KMS-11 (cell line): ENCODE results near the gene EXOC4.

Experiments
- H2AFZ ChIP-seq: fragments of 200-600 bp; sonication (generic); 2 replicates; pipeline ENCODE4 v1.6.1; 2016; ENCODE audit warnings: antibody characterized with exemption, mixed run types, low read depth
- H3K27ac ChIP-seq: fragments of 200-600 bp; sonication (generic); 2 replicates; pipeline ENCODE4 v1.6.1; 2016; ENCODE audit warnings: mild to moderate bottlenecking, mixed run types
- H3K27me3 ChIP-seq: fragments of 200-600 bp; sonication (generic); 2 replicates; pipeline ENCODE4 v1.6.1; 2017; ENCODE audit warnings: mild to moderate bottlenecking, low read depth, mixed run types, moderate library complexity; ENCODE audit not compliant: insufficient read depth
- H3K36me3 ChIP-seq: fragments of 200-600 bp; sonication (generic); 2 replicates; pipeline ENCODE4 v1.6.1; 2017; ENCODE audit warnings: mild to moderate bottlenecking, mixed run types; ENCODE audit not compliant: insufficient read depth
- H3K4me1 ChIP-seq: fragments of 200-600 bp; sonication (generic); 2 replicates; pipeline ENCODE4 v1.6.1; 2016; ENCODE audit warnings: mild to moderate bottlenecking, low read depth, mixed run types; ENCODE audit not compliant: poor library complexity, severe bottlenecking
- H3K4me2 ChIP-seq: fragments of 200-600 bp; sonication (generic); 2 replicates; pipeline ENCODE4 v1.7.0; 2016; ENCODE audit warnings: mild to moderate bottlenecking, mixed run types
- H3K4me3 ChIP-seq: fragments of 200-600 bp; sonication (generic); IDR thresholded peaks from 2 replicates; pipeline ENCODE4 v1.6.1; 2017; ENCODE audit warnings: low read depth, low read length, mixed read lengths; ENCODE audit not compliant: insufficient read depth
- H3K79me2 ChIP-seq: fragments of 200-600 bp; sonication (generic); 2 replicates; pipeline ENCODE4 v1.6.1; 2016; ENCODE audit warnings: low read depth, mixed run types; ENCODE audit not compliant: insufficient read depth
- H3K9ac ChIP-seq: fragments of 200-600 bp; sonication (generic); 2 replicates; pipeline ENCODE4 v1.6.1; 2016; ENCODE audit warnings: mild to moderate bottlenecking, mixed run types
- H4K20me1 ChIP-seq: fragments of 200-600 bp; sonication (generic); 2 replicates; pipeline ENCODE4 v1.6.1; 2016; ENCODE audit warnings: mild to moderate bottlenecking, mixed run types; ENCODE audit not compliant: insufficient read depth
- TF ChIP-seq, protein P1 (sequence below): fragments of 200-600 bp; sonication (generic); conservative IDR thresholded peaks from 2 replicates; pipeline ENCODE4 v1.6.1; 2017; ENCODE audit warnings: low read depth, mild to moderate bottlenecking, antibody characterized with exemption, low read length, moderate library complexity, mixed read lengths

The EXOC4 gene

DNA sequence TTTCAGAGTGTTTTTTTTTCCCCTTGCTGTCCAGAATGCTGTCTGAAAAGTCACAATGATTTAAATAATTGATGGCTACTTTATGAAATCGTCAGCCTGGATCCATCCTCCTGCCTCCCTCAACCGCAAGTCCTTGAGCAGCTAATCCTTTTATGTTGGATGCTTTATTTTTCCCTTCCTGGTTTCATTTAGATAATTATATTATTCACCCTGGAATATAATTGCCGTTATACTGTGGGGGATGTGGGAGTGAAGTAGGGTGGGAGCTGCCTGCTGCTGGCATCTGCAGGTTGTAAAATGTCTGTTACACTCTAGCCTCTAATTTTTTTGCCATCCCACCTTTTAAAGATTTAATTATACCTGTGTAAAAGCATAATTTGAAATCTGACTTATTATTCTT, 583.8 kb downstream of the EXOC4 start:
- Histone ChIP-seq H3K4me1 (no peaks in the 10 kb centered on the region), H3K27me3 (no peaks in the 10 kb centered on the region), H3K9ac (no peak overlapping the region), H3K4me2 (no peak overlapping the region), H3K4me3 (no peak overlapping the region), H3K79me2 (no peaks in the 10 kb centered on the region), H3K27ac (no peak overlapping the region), H2AFZ (no peak overlapping the region), H3K36me3 (no peaks in the 10 kb centered on the region), H4K20me1 (no peaks in the 10 kb centered on the region)
- TF ChIP-seq, protein P1, sequence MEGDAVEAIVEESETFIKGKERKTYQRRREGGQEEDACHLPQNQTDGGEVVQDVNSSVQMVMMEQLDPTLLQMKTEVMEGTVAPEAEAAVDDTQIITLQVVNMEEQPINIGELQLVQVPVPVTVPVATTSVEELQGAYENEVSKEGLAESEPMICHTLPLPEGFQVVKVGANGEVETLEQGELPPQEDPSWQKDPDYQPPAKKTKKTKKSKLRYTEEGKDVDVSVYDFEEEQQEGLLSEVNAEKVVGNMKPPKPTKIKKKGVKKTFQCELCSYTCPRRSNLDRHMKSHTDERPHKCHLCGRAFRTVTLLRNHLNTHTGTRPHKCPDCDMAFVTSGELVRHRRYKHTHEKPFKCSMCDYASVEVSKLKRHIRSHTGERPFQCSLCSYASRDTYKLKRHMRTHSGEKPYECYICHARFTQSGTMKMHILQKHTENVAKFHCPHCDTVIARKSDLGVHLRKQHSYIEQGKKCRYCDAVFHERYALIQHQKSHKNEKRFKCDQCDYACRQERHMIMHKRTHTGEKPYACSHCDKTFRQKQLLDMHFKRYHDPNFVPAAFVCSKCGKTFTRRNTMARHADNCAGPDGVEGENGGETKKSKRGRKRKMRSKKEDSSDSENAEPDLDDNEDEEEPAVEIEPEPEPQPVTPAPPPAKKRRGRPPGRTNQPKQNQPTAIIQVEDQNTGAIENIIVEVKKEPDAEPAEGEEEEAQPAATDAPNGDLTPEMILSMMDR: no peak

DNA sequence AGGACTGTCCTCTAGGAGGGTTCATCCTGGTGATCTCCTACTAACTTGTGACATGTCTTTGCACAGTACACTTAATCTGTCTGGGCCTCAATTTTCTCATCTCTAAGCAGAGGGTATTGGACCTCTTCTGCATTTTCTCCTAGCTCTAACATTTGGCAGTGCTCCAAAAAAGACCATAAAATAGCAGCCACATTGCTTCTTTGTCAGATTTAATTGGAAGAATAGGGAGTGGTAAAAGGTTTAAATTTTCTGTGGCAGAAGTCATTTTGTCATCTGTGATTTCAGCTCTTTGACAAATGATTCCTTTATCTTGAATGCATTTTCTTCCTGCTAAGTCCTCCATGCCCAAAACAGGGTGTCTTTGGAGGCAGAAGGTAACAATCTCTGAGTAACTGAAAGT, 584.3 kb downstream of the EXOC4 start:
- Histone ChIP-seq H3K27ac (no peak overlapping the region), H3K36me3 (no peaks in the 10 kb centered on the region), H4K20me1 (no peaks in the 10 kb centered on the region), H3K4me3 (no peak overlapping the region), H3K4me1 (no peaks in the 10 kb centered on the region), H2AFZ (no peak overlapping the region), H3K4me2 (no peak overlapping the region), H3K9ac (no peak overlapping the region), H3K27me3 (no peaks in the 10 kb centered on the region), H3K79me2 (no peaks in the 10 kb centered on the region)
- TF ChIP-seq, protein P1: no peak

DNA sequence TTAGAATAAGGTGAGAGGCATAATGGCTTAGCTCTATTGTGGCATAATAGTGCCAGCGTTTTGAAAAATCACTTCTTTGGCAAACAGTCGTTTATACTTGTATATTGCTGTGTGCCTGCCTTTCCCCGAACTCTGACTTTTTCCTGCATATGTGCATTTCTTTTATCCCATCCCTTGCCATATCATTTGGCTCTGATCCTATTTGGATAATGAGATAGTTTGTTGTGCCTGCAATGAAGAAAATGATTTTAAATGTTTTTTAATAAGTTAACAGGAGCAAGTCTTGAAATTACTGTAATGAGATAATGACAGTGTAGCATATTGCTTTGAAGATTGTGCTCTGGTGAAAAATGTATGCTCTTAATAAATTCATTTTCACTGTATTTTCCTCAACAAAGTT, 586.2 kb downstream of the EXOC4 start:
- H3K27me3 ChIP-seq: no peaks in the 10 kb centered on the region
- H3K79me2 ChIP-seq: no peaks in the 10 kb centered on the region
- no peaks in the 10 kb centered on the region for H3K4me1 ChIP-seq
- no peak overlapping the region for H3K9ac ChIP-seq
- H3K27ac ChIP-seq: no peak overlapping the region
- H4K20me1 ChIP-seq: no peaks in the 10 kb centered on the region
- no peak overlapping the region for H2AFZ ChIP-seq
- TF ChIP-seq, protein P1: no peak
- H3K4me3 ChIP-seq: no peak overlapping the region
- no peak overlapping the region for H3K4me2 ChIP-seq
- H3K36me3 ChIP-seq: no peaks in the 10 kb centered on the region

DNA sequence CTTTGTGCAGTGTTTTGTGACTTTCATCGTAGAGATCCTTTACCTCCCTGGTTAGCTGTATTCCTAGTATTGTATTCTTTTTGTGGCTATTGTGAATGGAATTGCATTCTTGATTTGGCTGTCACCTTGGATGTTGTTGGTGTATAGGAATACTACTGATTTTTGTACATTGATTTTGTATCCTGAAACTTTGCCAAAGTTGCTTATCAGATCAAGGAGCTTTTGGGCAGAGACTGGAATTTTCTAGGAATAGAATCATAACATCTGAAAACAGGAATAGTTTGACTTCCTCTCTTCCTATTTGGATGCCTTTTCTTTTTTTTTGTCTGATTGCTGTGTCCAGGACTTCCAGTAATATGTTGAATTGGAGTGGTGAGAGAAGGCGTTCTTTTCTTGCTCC, 590.5 kb downstream of the EXOC4 start:
- Histone ChIP-seq H3K4me1 (no peaks in the 10 kb centered on the region), H3K27ac (no peak overlapping the region), H4K20me1 (no peaks in the 10 kb centered on the region), H2AFZ (no peak overlapping the region), H3K4me2 (no peak overlapping the region), H3K36me3 (no peaks in the 10 kb centered on the region), H3K79me2 (no peaks in the 10 kb centered on the region), H3K9ac (no peak overlapping the region), H3K27me3 (no peaks in the 10 kb centered on the region), H3K4me3 (no peak overlapping the region)
- TF ChIP-seq, protein P1: no peak

DNA sequence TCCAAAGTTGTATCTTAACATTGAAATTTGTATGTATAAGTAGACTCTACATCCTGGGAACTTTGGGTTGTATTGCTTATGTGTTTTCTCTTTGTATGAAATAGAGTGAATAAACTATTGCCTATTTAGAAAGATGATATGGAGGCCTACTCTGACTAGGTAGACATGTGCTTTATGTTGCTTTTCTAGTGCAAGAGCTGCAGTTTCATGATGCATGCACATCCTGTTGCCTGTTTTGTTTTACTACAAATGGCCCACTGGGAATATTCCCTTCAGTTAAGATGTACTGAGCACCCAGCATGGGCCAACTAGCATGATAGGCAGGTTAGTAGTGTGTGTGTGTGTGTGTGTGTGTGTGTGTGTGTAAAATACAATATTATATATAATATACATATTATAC, 592.1 kb downstream of the EXOC4 start:
- TF ChIP-seq, protein P1: no peak
- H2AFZ ChIP-seq: no peak overlapping the region
- H3K4me1 ChIP-seq: no peaks in the 10 kb centered on the region
- no peak overlapping the region for H3K9ac ChIP-seq
- H3K79me2 ChIP-seq: no peaks in the 10 kb centered on the region
- no peaks in the 10 kb centered on the region for H3K36me3 ChIP-seq
- no peak overlapping the region for H3K4me2 ChIP-seq
- H3K27ac ChIP-seq: no peak overlapping the region
- H3K4me3 ChIP-seq: no peak overlapping the region
- no peaks in the 10 kb centered on the region for H4K20me1 ChIP-seq
- H3K27me3 ChIP-seq: no peaks in the 10 kb centered on the region
